K562 (cell line): Measurements from ENCODE around the gene SULT1A1.
"Not testable (repeated sequence)": the region's sequence is repeated elsewhere in the genome, so short reads cannot be mapped to it uniquely, and the experiment has no call there.

Experiments
- ELF4 ChIP-seq: fragments of 450-650 bp; formaldehyde crosslinking; IDR thresholded peaks from 2 replicates; pipeline ENCODE4 v1.4.0; 2022; ENCODE audit warnings: missing genetic modification characterization
- POLR2A ChIP-seq: fragments of 450-650 bp; conservative IDR thresholded peaks from 2 replicates; pipeline ENCODE4 v1.6.1; 2016
- ZBTB2 ChIP-seq: fragments of 450-650 bp; IDR thresholded peaks from 2 replicates; pipeline ENCODE4 v1.6.1; 2016; ENCODE audit warnings: antibody characterized with exemption

GRCh38 chr16:28595451-28595850 is 14.4 kb downstream of the SULT1A1 start:
- TF ChIP-seq ZBTB2; POLR2A; ELF4 (CRISPR knock-in tag): not testable (repeated sequence)
